Inflammatory macrophage treated with lipopolysaccharide for 1 hour (primary cell): ENCODE results near the gene OLFM4.

ENCODE experiments used
- DNase-seq, 2 donors: peaks; one replicate each; pipeline ENCODE4 v3.0.0-alpha.2; 2020 to 2022

OLFM4 gene

GRCh38 chr13:53068585-53069520, 40.2 kb downstream of the OLFM4 start:
- DNase-seq = no peak

- DNase-seq = no peak
These were observed 41.2 kb downstream of the OLFM4 start for GRCh38 chr13:53069800-53070199.

GRCh38 chr13:53073711-53074110, 45.1 kb downstream of the OLFM4 start:
- DNase-seq = no peak

DNA sequence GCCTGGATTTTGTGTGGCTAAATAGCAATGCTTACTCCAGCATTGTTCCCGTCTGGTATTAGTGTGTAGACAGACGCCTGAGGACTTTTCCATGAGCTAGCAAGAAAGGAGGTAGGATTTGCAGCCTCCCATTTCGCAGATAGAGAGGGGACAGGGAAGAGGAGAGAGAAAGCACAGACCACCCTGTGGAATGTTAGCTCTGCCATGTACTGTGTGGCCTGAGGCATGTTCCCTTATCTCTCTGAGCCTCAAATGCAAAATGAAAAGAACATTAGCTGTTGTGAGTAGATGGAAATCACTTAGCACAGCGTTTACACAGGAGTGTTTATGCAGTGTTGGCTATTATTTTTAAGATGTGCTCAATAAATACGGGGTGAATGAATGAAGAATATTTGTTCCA, 45.5 kb downstream of the OLFM4 start:
- no peak for DNase-seq

DNA sequence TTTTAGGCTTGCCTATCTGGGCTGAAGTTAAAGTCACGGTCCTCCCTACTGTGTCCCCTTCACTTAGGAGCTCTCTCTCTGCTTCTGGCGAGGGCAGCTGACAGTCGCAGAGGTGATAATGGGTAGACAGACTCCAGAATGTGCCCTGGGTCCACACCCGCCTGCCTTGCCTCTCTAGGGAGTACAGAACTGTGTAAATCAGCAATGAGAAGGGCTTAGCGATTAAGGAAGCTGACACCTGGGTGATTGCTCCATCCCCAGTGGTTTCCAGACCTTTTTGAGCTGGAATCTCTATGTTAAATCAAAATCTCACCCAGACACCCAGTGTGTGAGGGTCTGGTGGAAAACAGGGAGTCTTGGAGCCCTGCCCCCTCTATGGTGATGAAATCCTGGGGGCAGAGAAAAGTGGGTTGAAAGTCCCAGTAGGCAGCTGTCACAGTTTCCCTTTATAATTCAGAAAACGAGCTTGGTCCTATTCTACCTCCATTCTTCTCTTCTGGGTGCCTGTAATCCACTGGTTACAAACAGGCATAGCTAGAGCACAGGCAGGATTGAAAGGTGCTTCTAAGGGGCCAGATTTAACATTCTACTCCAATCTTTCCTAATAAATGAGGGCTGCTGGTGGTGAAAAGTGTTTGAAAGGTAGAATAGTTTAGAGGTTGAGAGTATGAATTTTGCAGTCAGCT, 46.9 kb downstream of the OLFM4 start:
- no peak for DNase-seq

GRCh38 chr13:53079691-53080090, 51.1 kb downstream of the OLFM4 start:
- no peak for DNase-seq

GRCh38 chr13:53088871-53089270, 60.3 kb downstream of the OLFM4 start:
- no peak for DNase-seq

DNA sequence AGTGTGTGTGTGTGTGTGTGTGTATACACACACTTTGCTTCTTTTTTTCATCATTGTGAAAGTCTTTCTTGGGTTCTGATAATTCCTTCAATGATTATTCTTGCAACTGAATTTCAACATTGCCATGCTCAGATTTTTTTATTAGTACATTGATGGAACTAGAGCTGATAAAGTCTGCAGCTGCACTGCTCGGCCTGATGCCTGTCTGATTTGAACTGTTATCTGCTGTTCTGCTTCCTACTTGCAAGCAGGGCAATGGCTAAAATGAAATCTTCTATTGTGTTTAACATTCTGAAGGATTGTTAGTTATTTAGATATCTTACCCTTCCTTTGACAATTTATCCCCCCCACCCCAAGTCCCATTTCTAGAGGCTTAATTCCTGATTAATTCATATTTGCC, 61.3 kb downstream of the OLFM4 start:
- DNase-seq = no peak

DNA sequence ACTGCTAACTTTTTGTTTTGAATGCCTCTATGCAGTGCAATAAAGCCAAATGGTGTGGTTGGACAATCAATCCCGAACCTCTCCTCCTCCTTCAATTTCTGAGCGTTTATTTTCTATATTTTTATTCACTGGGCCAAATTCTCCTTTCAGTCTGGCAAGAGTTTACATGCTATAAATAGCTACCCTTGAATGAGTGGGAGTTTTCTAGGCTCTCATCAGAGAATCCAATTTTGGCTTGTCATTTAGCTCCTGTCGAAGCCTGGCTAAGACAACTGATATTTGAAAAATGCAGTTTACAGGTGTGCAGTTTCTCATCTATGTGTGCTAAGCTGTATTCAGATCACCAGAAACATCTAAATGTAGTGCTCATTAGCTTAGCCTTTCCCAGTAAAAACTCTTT, 61.8 kb downstream of the OLFM4 start:
- DNase-seq = no peak

DNA sequence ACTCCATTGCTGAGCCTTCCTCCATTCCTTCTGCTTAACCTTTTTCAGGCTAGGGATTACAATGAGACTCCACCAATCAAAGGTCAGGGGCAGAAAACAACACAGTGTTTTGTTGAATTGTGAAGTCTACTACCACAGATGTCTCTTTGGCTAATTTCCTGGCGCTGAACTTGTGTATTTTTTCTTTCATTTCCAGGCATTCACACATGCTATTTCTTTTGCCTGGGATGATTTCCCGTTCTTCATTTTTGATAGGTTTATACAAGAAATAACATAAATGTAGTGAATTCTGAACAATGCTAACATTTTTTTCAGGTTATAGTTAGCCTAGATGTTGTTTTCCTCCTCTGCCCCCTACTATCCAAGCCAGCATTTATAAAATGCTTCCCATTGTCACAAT, 64.3 kb downstream of the OLFM4 start:
- no peak for DNase-seq

GRCh38 chr13:53098455-53098854, 69.8 kb downstream of the OLFM4 start:
- no peak for DNase-seq

- no peak for DNase-seq
These were observed 71.9 kb downstream of the OLFM4 start for GRCh38 chr13:53100394-53101063.
